ENCODE results near the gene HAPLN1. TPM values are rescaled to one million over a fixed set of nuclear protein-coding genes. Genes with fewer than 3 reads are reported as not detected.

The HAPLN1 gene
- total RNA-seq (2013; cell fraction: nucleolus; rRNA removed) = not detected in 2 replicates
- total RNA-seq (2014; rRNA removed) (0.17 and 0.44 TPM in 2 replicates), total RNA-seq (2014; rRNA removed; fragmentation: Illumina TruSeq; extraction: Trizol) (0.18 and 0.32 TPM in 2 replicates), total RNA-seq (2021) (0.10 and 0.27 TPM in 2 replicates), polyA plus RNA-seq (2011; rRNA removed) (not detected in 2 replicates), polyA plus RNA-seq (2014; fragmentation: Illumina TruSeq; extraction: Trizol) (0.19 TPM in 1 of 2 replicates, not detected in the other), polyA plus RNA-seq (2014; fragmentation: Nextera tagmentation; extraction: Ambion mirVana) (under 1 TPM; 0.16 to 0.20 TPM), polyA plus RNA-seq (2014; rRNA removed) (0.05 and 0.06 TPM in 2 replicates), polyA plus RNA-seq (2016; fragmentation: Nextera tagmentation; extraction: Ambion mirVana) (under 1 TPM in 1 of 2 experiments, not detected in 1; 0.21 TPM), polyA minus RNA-seq (2011; rRNA and poly(A)+ RNA removed) (not detected in 2 replicates), Bru-seq, nascent RNA (percentile 1 among the genes with signal in this experiment), BruChase-seq, experiment 1, labeled RNA remaining after a 6-hour chase (not detected), BruChase-seq, experiment 2, labeled RNA remaining after a 2-hour chase (not detected)
- polyA plus RNA-seq (2011; ENCODE audit: low read depth) = not detected
- polyA plus RNA-seq (2011; cell fraction: cytosol; rRNA removed) = not detected in 2 replicates
- polyA plus RNA-seq (2011; cell fraction: nucleus; rRNA removed) = not detected in 2 replicates
- not detected in 2 replicates for polyA plus RNA-seq (2012)
- not detected in 2 replicates for polyA minus RNA-seq (2011; cell fraction: cytosol; rRNA and poly(A)+ RNA removed)
- not detected in 2 replicates for polyA minus RNA-seq (2011; cell fraction: nucleus; rRNA and poly(A)+ RNA removed)
- long read RNA-seq, experiment 1 = 0 reads
- long read RNA-seq, experiment 2, partial matches to known transcripts = 0 of 1 reads
- long read RNA-seq, experiment 2, other reads (novel, unspliced or antisense) = 1 of 1 reads

DNA sequence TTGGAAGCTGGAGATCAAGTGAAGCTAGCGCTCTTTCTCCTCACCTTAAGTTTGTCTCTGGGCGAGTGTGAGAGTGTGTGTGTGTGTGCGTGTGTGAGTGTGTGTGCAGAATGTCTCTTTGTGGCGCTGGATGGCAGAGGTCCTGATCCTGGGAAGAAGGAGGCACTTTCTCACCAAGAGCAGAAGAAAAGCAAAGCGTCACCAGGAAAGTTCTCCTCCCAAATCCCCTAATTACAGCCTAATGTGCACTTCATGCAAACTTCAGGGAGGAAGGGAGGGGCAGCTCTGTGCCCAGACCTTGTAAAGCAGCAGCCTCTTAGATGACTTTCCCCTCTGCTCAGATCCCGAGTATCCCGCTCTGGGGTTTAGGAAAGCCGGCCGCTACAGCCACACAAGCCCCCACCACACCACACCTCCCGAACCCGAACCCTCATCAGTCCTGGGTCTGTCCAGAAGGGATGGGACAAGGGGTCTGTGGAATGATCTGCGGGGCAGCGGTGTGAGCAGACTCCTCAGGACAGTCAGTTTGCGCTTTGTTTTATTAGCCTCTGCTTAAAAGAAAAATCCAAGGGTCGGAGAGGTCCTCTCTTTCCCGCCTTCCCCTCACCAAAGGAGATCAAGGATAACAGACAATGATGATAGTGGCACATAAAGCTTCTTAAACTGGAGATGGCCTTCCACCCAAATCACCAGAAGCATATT lies at the start of gene HAPLN1:
HAPLN1 (minus strand) TSS at position 20 of the 702 bp plus-strand sequence. CDS start 47,332 bp downstream, outside the sequence.
- ATAC-seq (no peak), DNase-seq (ENCODE audit: low read depth, low spot score) (no peak), FAIRE-seq (no peak)
- Histone ChIP-seq H3K79me2 (ENCODE audit: control insufficient read depth, insufficient read depth, low read length) (no peaks in the 10 kb centered on the region), H3K4me1 (ENCODE audit: control insufficient read depth, insufficient read depth, low read length) (no peaks in the 10 kb centered on the region), H3K36me3 (ENCODE audit: control insufficient read depth in 2 of 2, insufficient read depth in 2 of 2, low read length in 1 of 2) (no peaks in the 10 kb centered on the region), H3K27me3 (replicated peaks in 1 of 2; ENCODE audit: control insufficient read depth in 2 of 2, insufficient read depth in 2 of 2, low read length in 1 of 2) (peaks cover 0 to 7% of the 10 kb centered on the region in 2 experiments; a peak in 1 of 4 replicates), H3K9me3 (replicated peaks; ENCODE audit: control insufficient read depth, insufficient read depth, low read length) (no peaks in the 10 kb centered on the region), H4K20me1 (ENCODE audit: control insufficient read depth, insufficient read depth) (no peaks in the 10 kb centered on the region), H2AFZ (ENCODE audit: control insufficient read depth, low read depth, low read length) (no peak within 1 kb of the TSS), H3K27ac (ENCODE audit: control insufficient read depth, insufficient read depth) (no peak within 1 kb of the TSS), H3K4me2 (ENCODE audit: control insufficient read depth, insufficient read depth) (no peak within 1 kb of the TSS), H3K9ac (ENCODE audit: control insufficient read depth, insufficient read depth, low read length) (no peak within 1 kb of the TSS), H3K4me3 (no peak within 1 kb of the TSS)
- intact Hi-C loops (cut with micrococcal nuclease; ENCODE audit: unreplicated experiment) = no loop called here
- POLR2A ChIA-PET = interaction anchor here (0.6 kb wide), 2 partner anchors 19 to 338 kb away, joined by 3 to 4 read pairs; no protein-coding TSS in a partner anchor
- in situ Hi-C loops (cut with MboI) = loop anchor here (25.0 kb wide), 1 partner anchor 541 kb away; no protein-coding TSS in a partner anchor
- CTCF ChIA-PET = interaction anchor here (1.0 kb wide), 2 partner anchors 9 to 20 kb away, joined by 3 read pairs; no protein-coding TSS in a partner anchor
- 51% methylated on average over 15 of the region's 16 CpGs for WGBS (ENCODE audit: insufficient coverage, insufficient replicate concordance, low lambda C conversion rate, missing lambda C conversion rate)
- RAD21 ChIA-PET (ENCODE audit: unreplicated experiment) = no interaction called here
- SMC1A ChIA-PET (ENCODE audit: uncharacterized antibody, unreplicated experiment) = interaction anchor here (0.8 kb wide), 1 partner anchor 9 kb away, joined by 3 read pairs; no protein-coding TSS in a partner anchor
- BruUV-seq (replicated peaks) = no TSS peak
- no peak for TF ChIP-seq POU2F2 (IDR thresholded peaks at IDR 0.05; ENCODE audit: borderline replicate concordance, low read depth, low read length)
- no peak for TF ChIP-seq HCFC1 (IDR thresholded peaks at IDR 0.05; ENCODE audit: low read length)
- TF ChIP-seq TCF7 (IDR thresholded peaks at IDR 0.05; ENCODE audit: borderline replicate concordance) = no peak
- no peak for TF ChIP-seq ZSCAN29 (IDR thresholded peaks at IDR 0.05)
- no peak for TF ChIP-seq MXI1 (IDR thresholded peaks at IDR 0.05; ENCODE audit: low read depth, low read length)
- TF ChIP-seq, protein P1, sequence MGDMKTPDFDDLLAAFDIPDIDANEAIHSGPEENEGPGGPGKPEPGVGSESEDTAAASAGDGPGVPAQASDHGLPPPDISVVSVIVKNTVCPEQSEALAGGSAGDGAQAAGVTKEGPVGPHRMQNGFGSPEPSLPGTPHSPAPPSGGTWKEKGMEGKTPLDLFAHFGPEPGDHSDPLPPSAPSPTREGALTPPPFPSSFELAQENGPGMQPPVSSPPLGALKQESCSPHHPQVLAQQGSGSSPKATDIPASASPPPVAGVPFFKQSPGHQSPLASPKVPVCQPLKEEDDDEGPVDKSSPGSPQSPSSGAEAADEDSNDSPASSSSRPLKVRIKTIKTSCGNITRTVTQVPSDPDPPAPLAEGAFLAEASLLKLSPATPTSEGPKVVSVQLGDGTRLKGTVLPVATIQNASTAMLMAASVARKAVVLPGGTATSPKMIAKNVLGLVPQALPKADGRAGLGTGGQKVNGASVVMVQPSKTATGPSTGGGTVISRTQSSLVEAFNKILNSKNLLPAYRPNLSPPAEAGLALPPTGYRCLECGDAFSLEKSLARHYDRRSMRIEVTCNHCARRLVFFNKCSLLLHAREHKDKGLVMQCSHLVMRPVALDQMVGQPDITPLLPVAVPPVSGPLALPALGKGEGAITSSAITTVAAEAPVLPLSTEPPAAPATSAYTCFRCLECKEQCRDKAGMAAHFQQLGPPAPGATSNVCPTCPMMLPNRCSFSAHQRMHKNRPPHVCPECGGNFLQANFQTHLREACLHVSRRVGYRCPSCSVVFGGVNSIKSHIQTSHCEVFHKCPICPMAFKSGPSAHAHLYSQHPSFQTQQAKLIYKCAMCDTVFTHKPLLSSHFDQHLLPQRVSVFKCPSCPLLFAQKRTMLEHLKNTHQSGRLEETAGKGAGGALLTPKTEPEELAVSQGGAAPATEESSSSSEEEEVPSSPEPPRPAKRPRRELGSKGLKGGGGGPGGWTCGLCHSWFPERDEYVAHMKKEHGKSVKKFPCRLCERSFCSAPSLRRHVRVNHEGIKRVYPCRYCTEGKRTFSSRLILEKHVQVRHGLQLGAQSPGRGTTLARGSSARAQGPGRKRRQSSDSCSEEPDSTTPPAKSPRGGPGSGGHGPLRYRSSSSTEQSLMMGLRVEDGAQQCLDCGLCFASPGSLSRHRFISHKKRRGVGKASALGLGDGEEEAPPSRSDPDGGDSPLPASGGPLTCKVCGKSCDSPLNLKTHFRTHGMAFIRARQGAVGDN (IDR thresholded peaks at IDR 0.05) = no peak
- TF ChIP-seq IRF4 (IDR thresholded peaks at IDR 0.05; ENCODE audit: low read depth, low read length) = no peak
- no peak for TF ChIP-seq ETV6 (conservative IDR thresholded peaks at IDR 0.05 in 1 of 2, IDR thresholded peaks at IDR 0.05 in 1 of 2; ENCODE audit: borderline replicate concordance in 1 of 2, low read depth in 1 of 2)
- no peak for TF ChIP-seq EGR1 (IDR thresholded peaks at IDR 0.05; ENCODE audit: borderline replicate concordance in 1 of 2, low read depth in 2 of 2, low read length in 2 of 2)
- TF ChIP-seq, protein P2, sequence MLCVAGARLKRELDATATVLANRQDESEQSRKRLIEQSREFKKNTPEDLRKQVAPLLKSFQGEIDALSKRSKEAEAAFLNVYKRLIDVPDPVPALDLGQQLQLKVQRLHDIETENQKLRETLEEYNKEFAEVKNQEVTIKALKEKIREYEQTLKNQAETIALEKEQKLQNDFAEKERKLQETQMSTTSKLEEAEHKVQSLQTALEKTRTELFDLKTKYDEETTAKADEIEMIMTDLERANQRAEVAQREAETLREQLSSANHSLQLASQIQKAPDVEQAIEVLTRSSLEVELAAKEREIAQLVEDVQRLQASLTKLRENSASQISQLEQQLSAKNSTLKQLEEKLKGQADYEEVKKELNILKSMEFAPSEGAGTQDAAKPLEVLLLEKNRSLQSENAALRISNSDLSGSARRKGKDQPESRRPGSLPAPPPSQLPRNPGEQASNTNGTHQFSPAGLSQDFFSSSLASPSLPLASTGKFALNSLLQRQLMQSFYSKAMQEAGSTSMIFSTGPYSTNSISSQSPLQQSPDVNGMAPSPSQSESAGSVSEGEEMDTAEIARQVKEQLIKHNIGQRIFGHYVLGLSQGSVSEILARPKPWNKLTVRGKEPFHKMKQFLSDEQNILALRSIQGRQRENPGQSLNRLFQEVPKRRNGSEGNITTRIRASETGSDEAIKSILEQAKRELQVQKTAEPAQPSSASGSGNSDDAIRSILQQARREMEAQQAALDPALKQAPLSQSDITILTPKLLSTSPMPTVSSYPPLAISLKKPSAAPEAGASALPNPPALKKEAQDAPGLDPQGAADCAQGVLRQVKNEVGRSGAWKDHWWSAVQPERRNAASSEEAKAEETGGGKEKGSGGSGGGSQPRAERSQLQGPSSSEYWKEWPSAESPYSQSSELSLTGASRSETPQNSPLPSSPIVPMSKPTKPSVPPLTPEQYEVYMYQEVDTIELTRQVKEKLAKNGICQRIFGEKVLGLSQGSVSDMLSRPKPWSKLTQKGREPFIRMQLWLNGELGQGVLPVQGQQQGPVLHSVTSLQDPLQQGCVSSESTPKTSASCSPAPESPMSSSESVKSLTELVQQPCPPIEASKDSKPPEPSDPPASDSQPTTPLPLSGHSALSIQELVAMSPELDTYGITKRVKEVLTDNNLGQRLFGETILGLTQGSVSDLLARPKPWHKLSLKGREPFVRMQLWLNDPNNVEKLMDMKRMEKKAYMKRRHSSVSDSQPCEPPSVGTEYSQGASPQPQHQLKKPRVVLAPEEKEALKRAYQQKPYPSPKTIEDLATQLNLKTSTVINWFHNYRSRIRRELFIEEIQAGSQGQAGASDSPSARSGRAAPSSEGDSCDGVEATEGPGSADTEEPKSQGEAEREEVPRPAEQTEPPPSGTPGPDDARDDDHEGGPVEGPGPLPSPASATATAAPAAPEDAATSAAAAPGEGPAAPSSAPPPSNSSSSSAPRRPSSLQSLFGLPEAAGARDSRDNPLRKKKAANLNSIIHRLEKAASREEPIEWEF (IDR thresholded peaks at IDR 0.05; ENCODE audit: insufficient replicate concordance, low read depth, low read length) = no peak

All from GM12878 (cell line).